Measurements from ENCODE around the gene MMRN1. TPM values are rescaled to one million over a fixed set of nuclear protein-coding genes. Genes with fewer than 3 reads are reported as not detected.
"Not testable (repeated sequence)": the region's sequence is repeated elsewhere in the genome, so short reads cannot be mapped to it uniquely, and the experiment has no call there.

The MMRN1 gene
- total RNA-seq, 4 donors from 2014 or later, result 13.5 to 30.2 (median 22.2) TPM

DNA sequence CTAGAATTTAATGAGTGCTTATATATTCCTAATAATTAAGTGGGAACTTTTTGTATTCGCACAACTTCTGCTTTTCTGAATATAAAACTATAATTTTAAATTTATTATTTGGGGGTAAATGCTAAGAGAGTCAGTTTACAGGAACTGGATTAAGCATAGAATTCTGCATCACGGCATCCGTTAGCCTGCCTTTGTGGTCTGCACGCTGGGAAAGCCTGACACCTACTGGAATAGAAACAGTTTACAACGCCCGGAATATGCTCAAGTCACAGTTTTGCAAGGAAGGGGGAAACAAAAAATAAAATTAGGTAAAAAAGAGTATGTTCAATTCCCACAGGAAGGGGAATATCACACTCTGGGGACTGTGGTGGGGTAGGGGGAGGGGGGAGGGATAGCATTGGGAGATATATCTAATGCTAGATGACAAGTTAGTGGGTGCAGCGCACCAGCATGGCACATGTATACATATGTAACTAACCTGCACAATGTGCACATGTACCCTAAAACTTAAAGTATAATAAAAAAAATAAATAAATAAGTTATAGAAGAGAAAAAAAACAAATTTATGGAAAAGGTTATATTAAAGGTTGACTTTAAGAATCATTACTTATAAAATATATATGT, 7.3 kb downstream of the MMRN1 start:
- not testable (repeated sequence) for H3K36me3 ChIP-seq, H3K27ac ChIP-seq, H3K4me1 ChIP-seq, H3K4me3 ChIP-seq, H3K27me3 ChIP-seq, H3K9me3 ChIP-seq
- TF ChIP-seq, protein P1, sequence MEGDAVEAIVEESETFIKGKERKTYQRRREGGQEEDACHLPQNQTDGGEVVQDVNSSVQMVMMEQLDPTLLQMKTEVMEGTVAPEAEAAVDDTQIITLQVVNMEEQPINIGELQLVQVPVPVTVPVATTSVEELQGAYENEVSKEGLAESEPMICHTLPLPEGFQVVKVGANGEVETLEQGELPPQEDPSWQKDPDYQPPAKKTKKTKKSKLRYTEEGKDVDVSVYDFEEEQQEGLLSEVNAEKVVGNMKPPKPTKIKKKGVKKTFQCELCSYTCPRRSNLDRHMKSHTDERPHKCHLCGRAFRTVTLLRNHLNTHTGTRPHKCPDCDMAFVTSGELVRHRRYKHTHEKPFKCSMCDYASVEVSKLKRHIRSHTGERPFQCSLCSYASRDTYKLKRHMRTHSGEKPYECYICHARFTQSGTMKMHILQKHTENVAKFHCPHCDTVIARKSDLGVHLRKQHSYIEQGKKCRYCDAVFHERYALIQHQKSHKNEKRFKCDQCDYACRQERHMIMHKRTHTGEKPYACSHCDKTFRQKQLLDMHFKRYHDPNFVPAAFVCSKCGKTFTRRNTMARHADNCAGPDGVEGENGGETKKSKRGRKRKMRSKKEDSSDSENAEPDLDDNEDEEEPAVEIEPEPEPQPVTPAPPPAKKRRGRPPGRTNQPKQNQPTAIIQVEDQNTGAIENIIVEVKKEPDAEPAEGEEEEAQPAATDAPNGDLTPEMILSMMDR (IDR thresholded peaks at IDR 0.05), result peak in 5 of 6 experiments; percentile 14 to 70 (median 63)
- DNase-seq, result peak in 2 of 3 donors; percentile 39 to 72

DNA sequence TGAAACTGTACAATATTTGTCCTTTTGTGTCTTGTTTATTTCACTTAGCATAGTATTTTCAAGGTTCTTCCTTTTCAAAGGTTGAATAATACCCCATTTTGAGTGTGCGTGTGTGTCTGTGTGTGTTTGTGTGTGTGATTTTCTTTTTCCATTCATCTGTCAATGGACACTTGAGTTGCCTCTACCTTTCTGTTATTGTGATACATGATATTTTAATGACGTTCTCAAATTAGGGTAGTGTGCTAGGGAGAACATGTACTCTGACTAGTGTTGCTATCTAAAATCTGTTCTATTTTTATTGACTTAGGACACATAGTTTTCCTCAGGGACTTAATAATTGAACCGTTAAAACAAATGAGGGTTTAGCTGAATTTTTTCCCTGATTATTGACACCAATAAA, 9.9 kb downstream of the MMRN1 start:
- Histone ChIP-seq H3K27me3 (no peaks in the 10 kb centered on the region), H3K9me3 (no peaks in the 10 kb centered on the region), H3K36me3 (no peaks in the 10 kb centered on the region), H3K4me1 (no peaks in the 10 kb centered on the region), H3K27ac (no peak overlapping the region), H3K4me3 (no peak overlapping the region)
- DNase-seq, result no peak
- TF ChIP-seq, protein P1 (IDR thresholded peaks at IDR 0.05), result no peak
- no peak for TF ChIP-seq POLR2A (IDR thresholded peaks at IDR 0.05)

DNA sequence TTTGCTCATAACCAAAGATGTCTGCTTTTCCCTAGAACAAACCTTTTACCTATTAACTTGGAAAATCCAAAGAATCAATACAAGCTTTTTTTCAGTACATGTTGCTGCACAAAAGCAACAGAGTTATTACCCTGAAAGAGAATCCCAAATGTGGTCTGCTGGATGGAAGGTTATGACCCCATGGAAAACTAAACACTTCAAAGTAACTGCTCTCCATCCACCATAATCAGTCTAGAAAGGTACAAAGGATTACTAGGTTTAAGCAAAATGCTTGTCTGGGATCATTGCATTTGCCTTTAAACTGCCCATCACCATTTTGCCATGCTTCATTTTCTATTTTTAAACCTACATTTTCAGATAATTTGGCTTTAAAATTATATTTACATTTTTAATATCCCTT, 11.7 kb downstream of the MMRN1 start:
- H3K27ac ChIP-seq, result no peak overlapping the region
- DNase-seq, result no peak
- no peaks in the 10 kb centered on the region for H3K4me1 ChIP-seq
- H3K27me3 ChIP-seq, result no peaks in the 10 kb centered on the region
- H3K9me3 ChIP-seq, result no peaks in the 10 kb centered on the region
- TF ChIP-seq, protein P1 (IDR thresholded peaks at IDR 0.05), result no peak
- no peak for TF ChIP-seq POLR2A (IDR thresholded peaks at IDR 0.05)
- H3K4me3 ChIP-seq, result no peak overlapping the region
- H3K36me3 ChIP-seq, result no peaks in the 10 kb centered on the region

DNA sequence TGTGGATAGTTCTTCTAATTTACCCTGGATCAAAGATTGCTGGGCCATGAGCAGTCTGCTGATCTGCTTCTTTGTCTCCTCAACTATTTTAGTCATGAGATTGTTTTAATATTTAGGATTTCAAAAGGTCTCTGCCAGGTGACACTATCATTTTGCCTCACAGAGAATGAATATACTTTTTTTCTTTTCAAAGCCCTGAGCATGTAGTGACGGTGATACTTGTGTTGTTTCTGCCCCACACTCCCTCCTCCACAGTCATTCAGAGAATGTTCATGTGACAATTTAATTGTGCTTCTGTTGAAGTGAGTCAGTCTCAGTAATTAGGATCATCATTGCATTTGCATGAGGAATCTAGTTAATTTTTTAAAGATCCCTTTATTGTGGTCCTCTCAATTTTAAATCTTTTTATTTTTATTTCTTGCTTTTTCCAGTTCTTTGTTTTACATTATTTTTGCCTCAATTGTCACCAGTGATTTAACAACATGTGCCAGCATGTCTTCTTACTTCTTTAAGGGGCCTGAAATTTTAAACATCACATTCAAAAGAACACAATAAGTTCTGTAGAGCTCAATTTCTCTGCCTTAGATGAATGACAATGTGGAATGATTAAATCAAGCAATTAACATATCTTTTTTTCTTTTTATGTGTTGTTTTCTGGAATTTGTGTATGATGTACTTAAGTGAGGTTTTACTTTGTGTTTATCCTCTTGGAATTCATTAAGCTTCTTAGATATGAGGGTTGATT, 12.3 kb downstream of the MMRN1 start:
- no peak for DNase-seq
- no peak overlapping the region for H3K4me3 ChIP-seq
- H3K27ac ChIP-seq, result no peak overlapping the region
- no peaks in the 10 kb centered on the region for H3K27me3 ChIP-seq
- H3K4me1 ChIP-seq, result no peaks in the 10 kb centered on the region
- H3K9me3 ChIP-seq, result no peaks in the 10 kb centered on the region
- TF ChIP-seq POLR2A (IDR thresholded peaks at IDR 0.05), result no peak
- TF ChIP-seq, protein P1 (IDR thresholded peaks at IDR 0.05), result no peak
- H3K36me3 ChIP-seq, result no peaks in the 10 kb centered on the region

DNA sequence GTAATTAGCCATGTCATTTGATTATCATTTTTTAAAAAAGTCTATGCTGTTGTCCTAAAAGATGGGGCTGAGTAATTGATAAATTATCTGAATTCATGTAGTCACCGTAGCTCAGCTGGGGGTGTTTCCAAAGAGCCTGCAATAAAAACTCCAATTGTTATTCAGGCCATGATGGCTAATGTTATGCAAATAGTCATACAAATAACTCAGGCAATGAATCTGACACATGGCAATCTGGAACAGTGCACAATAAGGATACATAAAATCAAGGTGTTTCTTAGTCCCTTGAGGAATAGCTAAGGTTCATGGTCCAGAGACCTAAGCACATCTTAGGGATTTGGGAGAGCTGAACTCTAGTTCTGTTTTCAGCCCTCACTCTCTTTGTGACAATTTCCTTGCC, 15.2 kb downstream of the MMRN1 start:
- Histone ChIP-seq H3K27me3 (no peaks in the 10 kb centered on the region), H3K9me3 (no peaks in the 10 kb centered on the region), H3K4me3 (no peak overlapping the region), H3K4me1 (no peaks in the 10 kb centered on the region), H3K27ac (no peak overlapping the region), H3K36me3 (no peaks in the 10 kb centered on the region)
- TF ChIP-seq, protein P1 (IDR thresholded peaks at IDR 0.05), result no peak
- no peak for TF ChIP-seq POLR2A (IDR thresholded peaks at IDR 0.05)
- DNase-seq, result no peak
